GM21390 (cell line): ENCODE measurements around the gene SLC30A1.

Experiments
- ATAC-seq: cut with Tn5 transposase; IDR thresholded peaks from one replicate; pipeline ENCODE4 v1.9.1; 2021; ENCODE audit not compliant: unreplicated experiment

Gene SLC30A1

DNA sequence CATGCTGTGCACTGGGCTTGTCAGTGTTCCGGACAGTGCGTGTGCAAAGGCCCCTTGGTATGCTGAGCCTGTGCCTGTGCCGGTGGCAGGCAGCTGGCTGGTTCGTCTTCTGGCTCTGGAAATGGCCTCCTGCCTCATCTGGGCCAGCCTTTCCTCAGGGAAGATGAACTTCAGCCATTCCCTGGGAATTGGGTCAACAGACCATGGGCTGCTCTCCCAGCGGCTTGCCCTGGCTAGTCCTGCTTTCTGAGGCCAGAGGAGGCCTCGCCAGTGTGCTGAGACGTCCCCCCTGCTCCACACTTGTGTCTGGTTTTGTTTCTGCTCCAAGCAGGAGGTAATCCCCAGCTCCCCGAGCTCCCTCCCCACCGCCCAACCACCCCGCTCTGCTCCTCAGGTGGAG, 54.4 kb downstream of the SLC30A1 start:
- no peak for ATAC-seq

DNA sequence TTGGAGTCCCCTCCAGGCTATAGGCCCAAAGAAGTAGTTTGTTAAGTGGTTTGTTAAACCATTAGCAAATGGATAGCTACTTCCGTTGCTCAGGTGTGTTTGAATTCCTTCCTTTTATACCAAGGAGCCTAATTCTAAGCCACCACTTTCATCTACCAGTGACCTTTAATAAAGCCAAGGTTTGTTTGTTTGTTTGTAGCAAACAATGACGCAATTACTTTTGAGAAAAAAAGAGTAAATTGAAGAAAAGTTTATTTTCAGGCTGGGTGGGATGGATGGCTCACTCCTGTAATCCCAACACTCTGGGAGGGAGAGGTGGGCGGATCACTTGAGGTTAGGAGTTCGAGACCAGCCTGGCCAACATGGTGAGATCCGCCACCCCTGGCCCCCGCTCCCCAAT, 56.2 kb downstream of the SLC30A1 start:
- ATAC-seq: no peak
